Measurements from ENCODE around the gene RENBP.

RENBP gene

GRCh38 chrX:153919281-153919680 is 25.2 kb downstream of the RENBP start:
- no peak for DNase-seq (ENCODE audit: low read depth)

- no peak for DNase-seq (ENCODE audit: low read depth)
Measured at GRCh38 chrX:153917869-153918268, 26.6 kb downstream of the RENBP start.

- no peak for DNase-seq (ENCODE audit: low read depth)
Measured at GRCh38 chrX:153913701-153914100, 30.7 kb downstream of the RENBP start.

- DNase-seq (ENCODE audit: low read depth), result no peak
Measured at GRCh38 chrX:153913211-153913610, 31.2 kb downstream of the RENBP start.

- no peak for DNase-seq (ENCODE audit: low read depth)
Measured at GRCh38 chrX:153911798-153912197, 32.6 kb downstream of the RENBP start.

- no peak for DNase-seq (ENCODE audit: low read depth)
Measured at GRCh38 chrX:153910446-153910845, 34.0 kb downstream of the RENBP start.

- DNase-seq (ENCODE audit: low read depth), result no peak
Measured at GRCh38 chrX:153909980-153910360, 34.5 kb downstream of the RENBP start.

- DNase-seq (ENCODE audit: low read depth), result no peak
Measured at GRCh38 chrX:153909024-153909979, 35.1 kb downstream of the RENBP start.

- DNase-seq (ENCODE audit: low read depth), result no peak
Measured at GRCh38 chrX:153908219-153908860, 36.1 kb downstream of the RENBP start.

- DNase-seq (ENCODE audit: low read depth), result no peak
Measured at GRCh38 chrX:153907456-153907855, 37.0 kb downstream of the RENBP start.

GRCh38 chrX:153906126-153906917 is 38.1 kb downstream of the RENBP start:
- no peak for DNase-seq (ENCODE audit: low read depth)

- no peak for DNase-seq (ENCODE audit: low read depth)
Measured at GRCh38 chrX:153905481-153906095, 38.9 kb downstream of the RENBP start.

GRCh38 chrX:153903991-153904957 is 40.2 kb downstream of the RENBP start, which contains the start of gene AVPR2:
Gene AVPR2 (plus strand): TSS chrX:153904673. CDS start chrX:153905146, 473 bp downstream.
- no peak for DNase-seq (ENCODE audit: low read depth)

GRCh38 chrX:153903238-153903980 is 41.0 kb downstream of the RENBP start:
- no peak for DNase-seq (ENCODE audit: low read depth)

- DNase-seq (ENCODE audit: low read depth), result no peak
Measured at GRCh38 chrX:153902385-153902784, 42.1 kb downstream of the RENBP start.

GRCh38 chrX:153901753-153902140 is 42.7 kb downstream of the RENBP start:
- no peak for DNase-seq (ENCODE audit: low read depth)

- DNase-seq (ENCODE audit: low read depth), result peak; percentile 47
Measured at GRCh38 chrX:153900831-153901752, 43.4 kb downstream of the RENBP start.

- DNase-seq (ENCODE audit: low read depth), result no peak
Measured at GRCh38 chrX:153897899-153898298, 46.5 kb downstream of the RENBP start.

- DNase-seq (ENCODE audit: low read depth), result no peak
Measured at GRCh38 chrX:153889123-153889522, 55.3 kb downstream of the RENBP start.
